DND-41 (cell line): Measurements from ENCODE around the gene LRFN4.

Experiments used
- ATAC-seq: fragments of 200-7000 bp; cut with Tn5 transposase; 3 replicates; pipeline ENCODE4 v1.9.1; 2021; ENCODE audit warnings: low read depth; ENCODE audit not compliant: insufficient read depth
- DNase-seq: peaks from one replicate; pipeline ENCODE4 v3.0.0-alpha.2; 2020
- H2AFZ ChIP-seq: 2 replicates; pipeline ENCODE4 v1.6.0; 2012; ENCODE audit warnings: low read depth, low read length
- H3K27ac ChIP-seq: 2 replicates; pipeline ENCODE4 v1.5.1; 2012; ENCODE audit warnings: low read length, inconsistent platforms
- H3K27me3 ChIP-seq: fragments of 200-600 bp; sonication (generic); 2 replicates; pipeline ENCODE4 v1.6.0; 2012; ENCODE audit warnings: low read length, mild to moderate bottlenecking, inconsistent platforms; ENCODE audit not compliant: insufficient read depth, poor library complexity
- H3K36me3 ChIP-seq: 2 replicates; pipeline ENCODE4 v1.5.1; 2012; ENCODE audit warnings: low read length, inconsistent platforms; ENCODE audit not compliant: insufficient read depth
- H3K4me1 ChIP-seq: 2 replicates; pipeline ENCODE4 v1.5.1; 2012; ENCODE audit warnings: mild to moderate bottlenecking, low read length; ENCODE audit not compliant: insufficient read depth
- H3K4me2 ChIP-seq: 2 replicates; pipeline ENCODE4 v1.6.0; 2012; ENCODE audit warnings: mild to moderate bottlenecking, moderate library complexity, low read length, inconsistent platforms; ENCODE audit not compliant: insufficient read depth
- H3K4me3 ChIP-seq, 2 experiments: fragments of 200-600 bp in 1 of 2; shearing (Covaris generic) in 1 of 2; 2 replicates each; pipeline ENCODE4 v1.5.1; 2012 to 2016; ENCODE audit warnings: inconsistent platforms in 2 of 2, low read length in 2 of 2, mild to moderate bottlenecking in 2 of 2, low read depth in 1 of 2, moderate library complexity in 1 of 2
- H3K79me2 ChIP-seq: 2 replicates; pipeline ENCODE4 v1.6.0; 2012; ENCODE audit warnings: low read length, inconsistent platforms; ENCODE audit not compliant: insufficient read depth
- H3K9ac ChIP-seq: 2 replicates; pipeline ENCODE4 v1.6.0; 2012; ENCODE audit warnings: low read depth, mild to moderate bottlenecking, inconsistent platforms, low read length, moderate library complexity
- H3K9me3 ChIP-seq: 2 replicates; pipeline ENCODE4 v1.5.1; 2012; ENCODE audit warnings: low read length, moderate library complexity, mild to moderate bottlenecking, inconsistent platforms; ENCODE audit not compliant: insufficient read depth, severe bottlenecking
- H4K20me1 ChIP-seq: 2 replicates; pipeline ENCODE4 v1.6.0; 2012; ENCODE audit warnings: low read length; ENCODE audit not compliant: insufficient read depth
- CTCF ChIP-seq: IDR thresholded peaks from 2 replicates; pipeline ENCODE4 v1.5.1; 2012; ENCODE audit warnings: borderline replicate concordance, low read length, moderate library complexity, mild to moderate bottlenecking; ENCODE audit not compliant: poor library complexity, severe bottlenecking; ENCODE audit errors: extremely low read depth
- EZH2 ChIP-seq: IDR thresholded peaks from 3 replicates; pipeline ENCODE4 v1.6.1; 2012; ENCODE audit warnings: borderline replicate concordance, low read depth, mild to moderate bottlenecking, moderate library complexity, low read length, inconsistent platforms; ENCODE audit not compliant: severe bottlenecking

Gene LRFN4

GRCh38 chr11:66887526-66887925, 30.7 kb downstream of the LRFN4 start:
- Histone ChIP-seq H3K27me3 (no peaks in the 10 kb centered on the region), H3K4me3 (no peak overlapping the region), H3K36me3 (no peaks in the 10 kb centered on the region), H3K4me2 (no peak overlapping the region), H4K20me1 (no peaks in the 10 kb centered on the region), H2AFZ (no peak overlapping the region), H3K27ac (no peak overlapping the region), H3K4me1 (no peaks in the 10 kb centered on the region), H3K9ac (no peak overlapping the region), H3K79me2 (no peaks in the 10 kb centered on the region), H3K9me3 (no peaks in the 10 kb centered on the region)
- DNase-seq (no peak), ATAC-seq (no peak)
- TF ChIP-seq CTCF: no peak
- no peak for TF ChIP-seq EZH2

GRCh38 chr11:66888282-66888681, 31.4 kb downstream of the LRFN4 start:
- Histone ChIP-seq H3K79me2 (no peaks in the 10 kb centered on the region), H3K4me1 (no peaks in the 10 kb centered on the region), H3K27ac (no peak overlapping the region), H3K9me3 (no peaks in the 10 kb centered on the region), H3K36me3 (no peaks in the 10 kb centered on the region), H3K9ac (no peak overlapping the region), H3K27me3 (no peaks in the 10 kb centered on the region), H4K20me1 (no peaks in the 10 kb centered on the region), H2AFZ (no peak overlapping the region), H3K4me3 (no peak overlapping the region), H3K4me2 (no peak overlapping the region)
- ATAC-seq (no peak), DNase-seq (no peak)
- TF ChIP-seq CTCF (no peak), EZH2 (no peak)

GRCh38 chr11:66889960-66890359, 33.1 kb downstream of the LRFN4 start:
- TF ChIP-seq EZH2 (no peak), CTCF (no peak)
- H3K27me3 ChIP-seq: no peaks in the 10 kb centered on the region
- no peak overlapping the region for H3K27ac ChIP-seq
- no peak overlapping the region for H3K4me2 ChIP-seq
- H2AFZ ChIP-seq: no peak overlapping the region
- no peaks in the 10 kb centered on the region for H3K4me1 ChIP-seq
- no peaks in the 10 kb centered on the region for H3K79me2 ChIP-seq
- H3K9me3 ChIP-seq: no peaks in the 10 kb centered on the region
- H3K36me3 ChIP-seq: no peaks in the 10 kb centered on the region
- no peak overlapping the region for H3K9ac ChIP-seq
- no peak overlapping the region for H3K4me3 ChIP-seq
- no peak for ATAC-seq
- H4K20me1 ChIP-seq: no peaks in the 10 kb centered on the region
- DNase-seq: no peak
